Superior temporal gyrus (tissue), 1 donor: ENCODE measurements around the gene VGLL4.

ENCODE experiments used
- DNase-seq: peaks from one replicate; pipeline ENCODE4 v3.0.0-alpha.2; 2016; ENCODE audit errors: extremely low spot score

Gene VGLL4

GRCh38 chr3:11565932-11566331, 77.8 kb downstream of the VGLL4 start:
- no peak for DNase-seq

GRCh38 chr3:11565492-11565891, 78.2 kb downstream of the VGLL4 start:
- no peak for DNase-seq

GRCh38 chr3:11565072-11565471, 78.6 kb downstream of the VGLL4 start:
- DNase-seq: no peak

GRCh38 chr3:11564577-11565001, 79.1 kb downstream of the VGLL4 start:
- no peak for DNase-seq

GRCh38 chr3:11563865-11564185, 79.9 kb downstream of the VGLL4 start:
- no peak for DNase-seq

GRCh38 chr3:11563159-11563864, 80.4 kb downstream of the VGLL4 start:
- no peak for DNase-seq

GRCh38 chr3:11562277-11562881, 81.3 kb downstream of the VGLL4 start:
- DNase-seq: no peak

- no peak for DNase-seq
These were observed 83.0 kb downstream of the VGLL4 start for GRCh38 chr3:11560746-11561145.

GRCh38 chr3:11559816-11560633, 83.7 kb downstream of the VGLL4 start:
- DNase-seq: no peak

GRCh38 chr3:11558918-11559815, 84.5 kb downstream of the VGLL4 start:
- no peak for DNase-seq

- no peak for DNase-seq
These were observed 85.3 kb downstream of the VGLL4 start for GRCh38 chr3:11558411-11558903.

- DNase-seq: no peak
These were observed 85.7 kb downstream of the VGLL4 start for GRCh38 chr3:11558002-11558401.

GRCh38 chr3:11556851-11557644, 86.7 kb downstream of the VGLL4 start:
- DNase-seq: no peak

- no peak for DNase-seq
These were observed 87.7 kb downstream of the VGLL4 start for GRCh38 chr3:11555881-11556633.

- DNase-seq: no peak
These were observed 88.4 kb downstream of the VGLL4 start for GRCh38 chr3:11555211-11555782.

GRCh38 chr3:11554666-11555065, 89.0 kb downstream of the VGLL4 start:
- no peak for DNase-seq

GRCh38 chr3:11554236-11554610, 89.5 kb downstream of the VGLL4 start:
- DNase-seq: no peak

GRCh38 chr3:11553436-11554235, 90.1 kb downstream of the VGLL4 start:
- DNase-seq: no peak
